Breast epithelium (tissue), 4 donors: ENCODE data around the gene IFNGR2. TPM values are rescaled to one million over a fixed set of nuclear protein-coding genes. Genes with fewer than 3 reads are reported as not detected.
"Not testable (repeated sequence)": the region's sequence is repeated elsewhere in the genome, so short reads cannot be mapped to it uniquely, and the experiment has no call there.

Experiments
- DNase-seq, 2 donors: peaks; one replicate each; pipeline ENCODE4 v3.0.0-alpha.2; 2019; ENCODE audit warnings: low spot score in 2 of 2
- H3K27ac ChIP-seq, 2 donors: fragments of 200-600 bp; sonication (generic) in 1 of 2; one replicate each; pipeline ENCODE4 v1.5.1; 2016 to 2019; ENCODE audit warnings: mild to moderate bottlenecking in 1 of 2
- H3K27me3 ChIP-seq, 2 donors: fragments of 200-600 bp; sonication (generic) in 1 of 2; one replicate each; pipeline versions ENCODE4 v1.5.1 to v1.6.0; 2017 to 2019; ENCODE audit warnings: control low read depth in 1 of 2, mild to moderate bottlenecking in 1 of 2
- H3K36me3 ChIP-seq: fragments of 200-600 bp; one replicate; pipeline ENCODE4 v1.5.1; 2019
- H3K4me1 ChIP-seq, 2 donors: fragments of 200-600 bp; sonication (generic); one replicate each; pipeline ENCODE4 v1.5.1; 2016 to 2019; ENCODE audit warnings: control low read depth in 1 of 2
- H3K4me3 ChIP-seq, 3 donors: fragments of 200-600 bp; sonication (generic); 1 replicate in 2 of 3; 2 replicates in 1 of 3; pipeline ENCODE4 v1.5.1; 2016 to 2019; ENCODE audit warnings: mild to moderate bottlenecking in 3 of 3, moderate library complexity in 2 of 3
- H3K9me3 ChIP-seq, 2 donors: fragments of 200-600 bp; sonication (generic) in 1 of 2; one replicate each; pipeline ENCODE4 v1.5.1; 2016 to 2019; ENCODE audit warnings: control low read depth in 1 of 2
- POLR2A ChIP-seq: fragments of 450-650 bp; IDR thresholded peaks from one replicate; pipeline ENCODE4 v1.6.1; 2016; ENCODE audit warnings: antibody characterized with exemption, mild to moderate bottlenecking, moderate library complexity
- POLR2AphosphoS5 ChIP-seq, 3 donors: sonication (generic); formaldehyde crosslinking; IDR thresholded peaks; one replicate each; pipeline ENCODE4 v1.6.1; 2017; ENCODE audit warnings: antibody characterized with exemption in 3 of 3
- intact Hi-C: fragments of 100-400 bp; cut with DNase I; formaldehyde crosslinking; loops from one replicate; pipeline ENCODE4 v1.15.1; 2023; ENCODE audit warnings: low total_unique reads
- total RNA-seq, 3 donors: library from RNA; depleted of rRNA; stranded (reverse); fragments of >200 nt; gene quantifications; one replicate each; pipeline ENCODE4 v1.1.0, GENCODE V29; 2016
- TF ChIP-seq, protein P1 (sequence below), 3 donors: fragments of 450-650 bp; IDR thresholded peaks; one replicate each; pipeline ENCODE4 v1.5.1; 2016 to 2017; ENCODE audit warnings: antibody characterized with exemption in 3 of 3, mild to moderate bottlenecking in 3 of 3, moderate library complexity in 3 of 3

IFNGR2 gene
- total RNA-seq, 3 donors from 2014 or later: 61.6 to 76.7 (median 70.8) TPM

DNA sequence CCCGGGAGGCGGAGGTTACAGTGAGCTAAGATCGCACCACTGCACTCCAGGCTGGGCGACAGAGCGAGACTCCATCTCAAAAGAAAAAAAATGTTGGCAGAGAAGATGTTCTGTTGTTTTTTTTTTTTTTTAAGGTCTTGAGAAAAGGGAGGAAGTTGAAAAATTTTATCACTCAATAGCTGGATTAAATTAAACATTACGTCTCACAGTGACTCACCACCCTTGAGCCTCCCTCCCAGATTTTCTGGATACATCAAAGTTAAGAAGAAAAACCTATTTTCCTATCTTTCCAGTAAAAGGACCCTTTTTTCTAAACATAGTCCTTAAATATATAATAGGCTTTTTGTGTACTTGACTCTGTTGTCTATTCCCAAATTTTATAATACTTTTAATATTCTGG, 42.9 kb upstream of the IFNGR2 start:
- H3K27ac ChIP-seq: peak overlapping the region; percentile 50 to 70
- no peaks in the 10 kb centered on the region for H3K9me3 ChIP-seq
- intact Hi-C loops: no loop called here
- H3K4me3 ChIP-seq: no peak overlapping the region
- no peak for DNase-seq
- H3K36me3 ChIP-seq: no peaks in the 10 kb centered on the region
- H3K27me3 ChIP-seq: no peaks in the 10 kb centered on the region
- TF ChIP-seq POLR2A (no peak), POLR2AphosphoS5 (IDR thresholded peaks at IDR 0.05) (no peak)
- TF ChIP-seq, protein P1, sequence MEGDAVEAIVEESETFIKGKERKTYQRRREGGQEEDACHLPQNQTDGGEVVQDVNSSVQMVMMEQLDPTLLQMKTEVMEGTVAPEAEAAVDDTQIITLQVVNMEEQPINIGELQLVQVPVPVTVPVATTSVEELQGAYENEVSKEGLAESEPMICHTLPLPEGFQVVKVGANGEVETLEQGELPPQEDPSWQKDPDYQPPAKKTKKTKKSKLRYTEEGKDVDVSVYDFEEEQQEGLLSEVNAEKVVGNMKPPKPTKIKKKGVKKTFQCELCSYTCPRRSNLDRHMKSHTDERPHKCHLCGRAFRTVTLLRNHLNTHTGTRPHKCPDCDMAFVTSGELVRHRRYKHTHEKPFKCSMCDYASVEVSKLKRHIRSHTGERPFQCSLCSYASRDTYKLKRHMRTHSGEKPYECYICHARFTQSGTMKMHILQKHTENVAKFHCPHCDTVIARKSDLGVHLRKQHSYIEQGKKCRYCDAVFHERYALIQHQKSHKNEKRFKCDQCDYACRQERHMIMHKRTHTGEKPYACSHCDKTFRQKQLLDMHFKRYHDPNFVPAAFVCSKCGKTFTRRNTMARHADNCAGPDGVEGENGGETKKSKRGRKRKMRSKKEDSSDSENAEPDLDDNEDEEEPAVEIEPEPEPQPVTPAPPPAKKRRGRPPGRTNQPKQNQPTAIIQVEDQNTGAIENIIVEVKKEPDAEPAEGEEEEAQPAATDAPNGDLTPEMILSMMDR (IDR thresholded peaks at IDR 0.05): no peak
- no peaks in the 10 kb centered on the region for H3K4me1 ChIP-seq

DNA sequence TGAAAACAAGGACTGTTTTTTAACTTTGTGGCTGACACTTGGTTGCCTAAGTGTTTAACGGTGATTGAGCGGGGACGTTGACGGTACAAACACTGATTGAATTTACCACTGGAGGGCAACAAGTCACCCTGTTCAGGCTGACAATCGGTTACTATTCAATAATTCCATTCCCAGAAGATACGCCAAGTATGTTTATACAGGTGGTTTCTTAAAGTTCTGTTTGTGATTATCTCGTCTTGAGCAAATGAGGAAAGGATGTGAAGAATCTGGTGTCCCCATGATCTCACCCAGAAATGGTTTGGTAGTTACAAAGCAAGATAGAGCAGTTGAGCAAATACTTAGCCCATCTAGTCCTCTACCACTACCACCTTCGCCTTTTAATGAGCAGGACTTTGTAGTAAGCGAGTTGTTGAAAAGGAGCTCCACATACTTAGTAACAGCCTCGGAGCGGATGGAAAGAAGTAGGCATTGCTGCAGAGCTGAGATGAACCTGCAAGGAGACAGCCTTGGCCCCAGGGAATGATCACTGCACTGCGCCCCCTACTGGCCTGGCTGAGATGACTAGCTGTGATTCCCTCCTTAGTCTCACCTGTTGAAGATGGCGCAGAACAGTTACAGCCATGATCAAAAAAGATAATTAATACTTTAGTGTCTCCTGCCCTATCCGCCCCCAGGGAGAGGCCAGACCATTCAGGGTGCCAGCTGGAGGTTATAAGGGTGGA, 42.2 kb upstream of the IFNGR2 start:
- Histone ChIP-seq H3K9me3 (no peaks in the 10 kb centered on the region), H3K27ac (peak overlapping the region; percentile 50 to 75), H3K4me1 (no peaks in the 10 kb centered on the region), H3K36me3 (no peaks in the 10 kb centered on the region), H3K27me3 (no peaks in the 10 kb centered on the region), H3K4me3 (peak overlapping the region in 2 of 3 donors; percentile 39 to 45)
- TF ChIP-seq POLR2A (no peak), POLR2AphosphoS5 (IDR thresholded peaks at IDR 0.05) (peak in 1 of 3 donors; percentile 17)
- TF ChIP-seq, protein P1 (IDR thresholded peaks at IDR 0.05): peak; percentile 71 to 80 (median 80)
- intact Hi-C loops: no loop called here
- DNase-seq: peak; percentile 70 to 88

DNA sequence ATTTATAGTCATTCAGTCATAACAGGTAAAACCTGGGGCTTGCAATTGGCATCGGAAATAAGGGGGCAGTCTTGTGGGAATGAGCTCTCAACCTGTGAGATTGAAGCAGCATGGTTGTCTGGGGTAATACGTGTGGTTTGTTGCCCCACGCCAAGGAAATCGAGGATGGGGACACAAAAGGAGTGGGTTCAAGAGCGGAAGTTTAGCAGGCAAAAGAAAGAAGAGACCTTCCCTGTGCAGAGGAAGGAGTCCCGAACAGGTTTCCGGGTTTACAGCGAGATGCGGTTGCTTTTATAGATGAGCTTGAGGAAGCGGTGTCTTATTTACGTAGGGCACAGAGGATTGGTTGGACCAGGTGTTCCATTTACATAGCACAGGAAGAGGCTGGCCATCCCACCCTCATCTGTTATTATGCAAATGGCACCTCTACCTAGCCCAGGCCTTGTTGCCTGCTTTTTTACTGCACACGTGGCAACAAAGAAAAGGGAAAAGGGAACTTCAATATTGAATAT, 41.1 kb upstream of the IFNGR2 start:
- Histone ChIP-seq H3K36me3 (no peaks in the 10 kb centered on the region), H3K4me1 (no peaks in the 10 kb centered on the region), H3K27me3 (no peaks in the 10 kb centered on the region), H3K27ac (peak overlapping the region in 1 of 2 donors; percentile 29), H3K4me3 (peak overlapping the region in 1 of 3 donors; percentile 39), H3K9me3 (peaks cover under 1 to 8% of the 10 kb centered on the region in 2 donors)
- TF ChIP-seq, protein P1 (IDR thresholded peaks at IDR 0.05): no peak
- TF ChIP-seq POLR2AphosphoS5 (IDR thresholded peaks at IDR 0.05): no peak
- TF ChIP-seq POLR2A: no peak
- intact Hi-C loops: no loop called here
- no peak for DNase-seq

DNA sequence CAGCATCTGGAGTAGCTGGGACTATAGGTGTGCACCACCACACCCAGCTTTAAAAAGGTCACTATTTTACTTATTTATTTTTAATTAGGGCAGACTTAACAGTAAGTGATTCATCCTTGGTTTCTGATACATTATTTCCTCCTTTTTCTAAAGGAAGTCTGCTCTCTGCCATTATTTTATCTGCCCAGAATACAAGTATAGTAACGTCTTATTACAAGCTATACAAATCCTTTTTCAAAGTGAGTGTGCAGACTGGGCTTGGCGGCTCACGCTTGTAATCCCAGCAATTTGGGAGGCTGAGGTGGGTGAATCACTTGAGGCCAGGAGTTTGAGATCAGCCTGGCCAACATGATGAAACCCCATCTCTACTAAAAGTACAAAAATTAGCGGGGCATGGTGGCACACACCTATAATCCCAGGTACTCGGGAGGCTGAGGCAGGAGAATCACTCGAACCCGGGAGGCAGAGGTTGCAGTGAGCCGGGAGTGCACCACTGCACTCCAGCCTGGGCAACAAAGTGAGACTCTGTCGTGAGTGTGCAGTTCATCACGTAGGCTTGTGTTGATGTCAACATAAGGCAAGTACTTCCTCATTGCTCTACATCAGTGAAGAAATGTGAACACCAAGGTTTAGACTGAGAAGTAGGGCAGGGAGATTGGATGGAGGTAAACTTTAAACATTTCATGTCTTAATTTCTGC, 39.2 kb upstream of the IFNGR2 start:
- H3K9me3 ChIP-seq: peaks cover 6 to 23% of the 10 kb centered on the region in 2 donors
- H3K4me1 ChIP-seq, H3K36me3 ChIP-seq, H3K4me3 ChIP-seq, intact Hi-C loops, H3K27me3 ChIP-seq, H3K27ac ChIP-seq, DNase-seq: not testable (repeated sequence)

DNA sequence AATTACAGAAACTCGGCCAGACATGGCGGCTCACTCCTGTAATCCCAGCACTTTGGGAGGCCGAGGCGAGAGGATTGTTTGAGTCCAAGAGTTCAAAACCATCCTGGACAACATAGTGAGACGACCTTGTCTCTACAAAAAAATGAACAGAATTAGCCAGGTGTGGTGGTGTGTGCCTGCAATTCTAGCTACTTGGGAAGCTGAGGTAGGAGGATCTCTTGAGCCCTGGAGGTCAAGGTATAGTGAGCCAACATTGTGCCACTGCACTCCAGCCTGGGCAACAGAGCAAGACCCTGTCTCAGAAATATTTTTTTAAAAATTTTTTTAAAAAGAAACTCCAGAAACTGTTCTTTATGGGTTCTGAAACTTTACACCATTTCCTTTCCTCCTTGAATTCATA, 38.4 kb upstream of the IFNGR2 start:
- Histone ChIP-seq H3K4me3 (no peak overlapping the region), H3K4me1 (no peaks in the 10 kb centered on the region), H3K27ac (no peak overlapping the region), H3K9me3 (peaks cover 6 to 23% of the 10 kb centered on the region in 2 donors), H3K27me3 (no peaks in the 10 kb centered on the region), H3K36me3 (no peaks in the 10 kb centered on the region)
- intact Hi-C loops: no loop called here
- no peak for DNase-seq
- TF ChIP-seq, protein P1 (IDR thresholded peaks at IDR 0.05): no peak
- TF ChIP-seq POLR2AphosphoS5 (IDR thresholded peaks at IDR 0.05) (no peak), POLR2A (no peak)
